PFSK-1 (cell line): Measurements from ENCODE around the gene FRAT1.

Experiments
- FOXP2 ChIP-seq: optimal IDR thresholded peaks from 2 replicates; pipeline ENCODE3; 2011; ENCODE audit warnings: borderline replicate concordance, control low read depth, inconsistent platforms; ENCODE audit not compliant: insufficient read depth; ENCODE audit errors: extremely low read length, extremely low read depth
- POLR2AphosphoS5 ChIP-seq: IDR thresholded peaks from 2 replicates; pipeline ENCODE4 v1.6.1; 2012; ENCODE audit warnings: low read depth, mild to moderate bottlenecking, control low read depth, low read length, moderate library complexity
- SIN3A ChIP-seq: IDR thresholded peaks from 2 replicates; pipeline ENCODE4 v1.6.1; 2012; ENCODE audit warnings: mild to moderate bottlenecking, low read length, moderate library complexity, borderline replicate concordance; ENCODE audit not compliant: insufficient read depth
- TAF1 ChIP-seq: IDR thresholded peaks from 2 replicates; pipeline ENCODE4 v1.6.1; 2012; ENCODE audit warnings: low read length, control low read depth, borderline replicate concordance; ENCODE audit not compliant: insufficient read depth
- TF ChIP-seq, protein P1 (sequence below), 2 experiments: IDR thresholded peaks; 2 replicates each; pipeline versions ENCODE4 v1.6.1 to v1.8.0; 2011 to 2012; ENCODE audit warnings: low read depth in 2 of 2, low read length in 2 of 2, control low read depth in 1 of 2, inconsistent platforms in 1 of 2, mild to moderate bottlenecking in 1 of 2, moderate library complexity in 1 of 2; ENCODE audit not compliant: insufficient read depth in 1 of 2

Gene FRAT1

GRCh38 chr10:97336942-97337831 lies 18.1 kb downstream of the FRAT1 start:
- TF ChIP-seq TAF1 (no peak), FOXP2 (no peak), POLR2AphosphoS5 (no peak), SIN3A (no peak)
- TF ChIP-seq, protein P1, sequence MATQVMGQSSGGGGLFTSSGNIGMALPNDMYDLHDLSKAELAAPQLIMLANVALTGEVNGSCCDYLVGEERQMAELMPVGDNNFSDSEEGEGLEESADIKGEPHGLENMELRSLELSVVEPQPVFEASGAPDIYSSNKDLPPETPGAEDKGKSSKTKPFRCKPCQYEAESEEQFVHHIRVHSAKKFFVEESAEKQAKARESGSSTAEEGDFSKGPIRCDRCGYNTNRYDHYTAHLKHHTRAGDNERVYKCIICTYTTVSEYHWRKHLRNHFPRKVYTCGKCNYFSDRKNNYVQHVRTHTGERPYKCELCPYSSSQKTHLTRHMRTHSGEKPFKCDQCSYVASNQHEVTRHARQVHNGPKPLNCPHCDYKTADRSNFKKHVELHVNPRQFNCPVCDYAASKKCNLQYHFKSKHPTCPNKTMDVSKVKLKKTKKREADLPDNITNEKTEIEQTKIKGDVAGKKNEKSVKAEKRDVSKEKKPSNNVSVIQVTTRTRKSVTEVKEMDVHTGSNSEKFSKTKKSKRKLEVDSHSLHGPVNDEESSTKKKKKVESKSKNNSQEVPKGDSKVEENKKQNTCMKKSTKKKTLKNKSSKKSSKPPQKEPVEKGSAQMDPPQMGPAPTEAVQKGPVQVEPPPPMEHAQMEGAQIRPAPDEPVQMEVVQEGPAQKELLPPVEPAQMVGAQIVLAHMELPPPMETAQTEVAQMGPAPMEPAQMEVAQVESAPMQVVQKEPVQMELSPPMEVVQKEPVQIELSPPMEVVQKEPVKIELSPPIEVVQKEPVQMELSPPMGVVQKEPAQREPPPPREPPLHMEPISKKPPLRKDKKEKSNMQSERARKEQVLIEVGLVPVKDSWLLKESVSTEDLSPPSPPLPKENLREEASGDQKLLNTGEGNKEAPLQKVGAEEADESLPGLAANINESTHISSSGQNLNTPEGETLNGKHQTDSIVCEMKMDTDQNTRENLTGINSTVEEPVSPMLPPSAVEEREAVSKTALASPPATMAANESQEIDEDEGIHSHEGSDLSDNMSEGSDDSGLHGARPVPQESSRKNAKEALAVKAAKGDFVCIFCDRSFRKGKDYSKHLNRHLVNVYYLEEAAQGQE (IDR thresholded peaks at IDR 0.05; ENCODE audit: insufficient read depth in 1 of 2, low read depth in 2 of 2, low read length in 2 of 2), result no peak

GRCh38 chr10:97338041-97338440 lies 19.0 kb downstream of the FRAT1 start:
- TF ChIP-seq SIN3A, result no peak
- TF ChIP-seq, protein P1 (IDR thresholded peaks at IDR 0.05; ENCODE audit: insufficient read depth in 1 of 2, low read depth in 2 of 2, low read length in 2 of 2), result no peak
- no peak for TF ChIP-seq POLR2AphosphoS5
- TF ChIP-seq FOXP2, result no peak
- TF ChIP-seq TAF1, result no peak

- TF ChIP-seq POLR2AphosphoS5 (no peak), TAF1 (no peak), FOXP2 (no peak), SIN3A (no peak)
- TF ChIP-seq, protein P1 (IDR thresholded peaks at IDR 0.05; ENCODE audit: insufficient read depth in 1 of 2, low read depth in 2 of 2, low read length in 2 of 2), result no peak
Observed at GRCh38 chr10:97341416-97341815, 22.3 kb downstream of the FRAT1 start.

DNA sequence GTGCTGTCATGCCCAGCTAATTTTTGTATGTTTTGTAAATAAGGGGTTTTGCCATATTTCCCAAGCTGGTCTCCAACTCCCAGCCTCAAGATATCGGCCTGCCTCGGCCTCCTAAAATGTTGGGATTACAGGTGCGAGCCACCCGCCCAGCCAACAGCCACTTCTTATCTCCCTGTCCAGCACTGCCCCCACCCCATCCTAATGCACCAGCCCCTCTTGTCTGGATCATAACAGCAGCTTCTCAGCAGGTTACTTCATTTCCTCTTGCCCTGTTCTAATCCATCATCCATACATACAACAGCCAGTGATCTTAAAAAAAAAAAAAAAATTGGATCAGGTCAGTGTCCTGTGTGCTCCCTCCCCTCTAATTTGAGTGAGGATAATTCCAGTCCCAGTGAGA lies 28.2 kb downstream of the FRAT1 start:
- TF ChIP-seq TAF1 (no peak), SIN3A (no peak), FOXP2 (no peak), POLR2AphosphoS5 (no peak)
- TF ChIP-seq, protein P1 (IDR thresholded peaks at IDR 0.05; ENCODE audit: insufficient read depth in 1 of 2, low read depth in 2 of 2, low read length in 2 of 2), result no peak
